Measurements from ENCODE around the gene EIF4G3. TPM values are rescaled to one million over a fixed set of nuclear protein-coding genes. Genes with fewer than 3 reads are reported as not detected.
"Not testable (repeated sequence)": the region's sequence is repeated elsewhere in the genome, so short reads cannot be mapped to it uniquely, and the experiment has no call there.

The EIF4G3 gene
- total RNA-seq, 1 experiment from 2014 or later = 72.0 TPM

DNA sequence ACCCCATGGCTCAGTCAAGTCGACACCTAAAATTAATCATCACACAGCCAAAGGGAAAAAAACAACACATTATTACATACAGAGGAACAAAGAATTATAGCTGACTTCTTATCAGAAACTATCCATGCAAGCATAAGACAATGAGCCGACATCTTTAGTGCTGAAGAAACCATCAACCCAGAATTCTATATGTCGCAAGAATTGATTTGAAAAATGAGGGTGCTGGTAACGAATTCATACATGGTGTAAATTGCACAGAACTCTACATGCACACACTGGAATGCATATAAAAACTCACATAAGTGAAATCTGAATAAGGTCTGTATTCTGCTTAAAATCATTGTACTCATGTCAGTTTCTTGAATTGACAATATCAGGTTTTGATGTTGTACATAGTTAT is 25.0 kb upstream of the EIF4G3 start:
- Histone ChIP-seq H3K23me2 (ENCODE audit: insufficient read length, low read depth, low read length, poor library complexity, severe bottlenecking) (no peaks in the 10 kb centered on the region), H3K4ac (ENCODE audit: low read depth, low read length) (no peak overlapping the region), H4K8ac (replicated peaks; ENCODE audit: insufficient read length, low read depth, low read length) (no peak overlapping the region), H2BK120ac (ENCODE audit: low read depth, low read length, poor library complexity, severe bottlenecking) (no peak overlapping the region), H3K4me1 (ENCODE audit: insufficient read depth, low read length) (no peaks in the 10 kb centered on the region), H3K27ac (ENCODE audit: insufficient read length, low read depth, low read length) (no peak overlapping the region), H2AK5ac (ENCODE audit: insufficient read length, low read length) (no peak overlapping the region), H3K79me2 (ENCODE audit: insufficient read depth, low read length) (no peaks in the 10 kb centered on the region), H2BK12ac (ENCODE audit: insufficient read length, low read depth, low read length) (no peak overlapping the region), H2AFZ (ENCODE audit: low read length) (no peak overlapping the region), H2BK15ac (ENCODE audit: low read depth, low read length) (no peak overlapping the region), H3K4me2 (ENCODE audit: insufficient read depth, insufficient read length, low read length) (no peak overlapping the region), H3K27me3 (ENCODE audit: insufficient read depth, low read length) (no peaks in the 10 kb centered on the region), H3K23ac (ENCODE audit: insufficient read length, low read depth, low read length) (no peak overlapping the region), H2BK20ac (ENCODE audit: low read depth, low read length, poor library complexity, severe bottlenecking) (no peak overlapping the region), H3K9ac (ENCODE audit: extremely low read depth, insufficient read length, low read length) (no peak overlapping the region), H4K5ac (ENCODE audit: insufficient read length, low read depth, low read length) (no peak overlapping the region), H3K79me1 (ENCODE audit: insufficient read depth, low read depth, low read length, poor library complexity, severe bottlenecking) (no peaks in the 10 kb centered on the region), H4K91ac (ENCODE audit: insufficient read length, low read depth, low read length) (no peak overlapping the region), H3K18ac (ENCODE audit: insufficient read length, low read depth, low read length) (no peak overlapping the region), H4K20me1 (ENCODE audit: control insufficient read depth, insufficient read depth, insufficient read length) (no peaks in the 10 kb centered on the region), H3T11ph (ENCODE audit: low read length) (no peak overlapping the region), H2BK5ac (ENCODE audit: insufficient read length, low read length) (no peak overlapping the region), H3K14ac (ENCODE audit: insufficient read depth, low read length) (no peak overlapping the region), H3K9me3 (ENCODE audit: control insufficient read depth, low read depth, low read length) (no peaks in the 10 kb centered on the region), H3K56ac (ENCODE audit: insufficient read length, low read depth, low read length) (no peak overlapping the region)
- TF ChIP-seq, protein P1, sequence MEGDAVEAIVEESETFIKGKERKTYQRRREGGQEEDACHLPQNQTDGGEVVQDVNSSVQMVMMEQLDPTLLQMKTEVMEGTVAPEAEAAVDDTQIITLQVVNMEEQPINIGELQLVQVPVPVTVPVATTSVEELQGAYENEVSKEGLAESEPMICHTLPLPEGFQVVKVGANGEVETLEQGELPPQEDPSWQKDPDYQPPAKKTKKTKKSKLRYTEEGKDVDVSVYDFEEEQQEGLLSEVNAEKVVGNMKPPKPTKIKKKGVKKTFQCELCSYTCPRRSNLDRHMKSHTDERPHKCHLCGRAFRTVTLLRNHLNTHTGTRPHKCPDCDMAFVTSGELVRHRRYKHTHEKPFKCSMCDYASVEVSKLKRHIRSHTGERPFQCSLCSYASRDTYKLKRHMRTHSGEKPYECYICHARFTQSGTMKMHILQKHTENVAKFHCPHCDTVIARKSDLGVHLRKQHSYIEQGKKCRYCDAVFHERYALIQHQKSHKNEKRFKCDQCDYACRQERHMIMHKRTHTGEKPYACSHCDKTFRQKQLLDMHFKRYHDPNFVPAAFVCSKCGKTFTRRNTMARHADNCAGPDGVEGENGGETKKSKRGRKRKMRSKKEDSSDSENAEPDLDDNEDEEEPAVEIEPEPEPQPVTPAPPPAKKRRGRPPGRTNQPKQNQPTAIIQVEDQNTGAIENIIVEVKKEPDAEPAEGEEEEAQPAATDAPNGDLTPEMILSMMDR (conservative IDR thresholded peaks at IDR 0.05) = no peak
- DNase-seq = no peak
- no peaks in the 10 kb centered on the region for H3K9me3 Mint-ChIP-seq
- no peak overlapping the region for H3K27ac Mint-ChIP-seq
- no CpG with 5 or more reads among the region's 4 CpGs for WGBS (ENCODE audit: extremely low coverage, insufficient read length, low lambda C conversion rate)
- peaks cover 53% of the 10 kb centered on the region for H3K27me3 Mint-ChIP-seq (ENCODE audit: low read depth)
- no peaks in the 10 kb centered on the region for H3K36me3 Mint-ChIP-seq (ENCODE audit: insufficient read depth in 1 of 3, low read depth in 3 of 3)
- H3K4me1 Mint-ChIP-seq = no peaks in the 10 kb centered on the region
- H3K4me3 Mint-ChIP-seq = no peak overlapping the region

DNA sequence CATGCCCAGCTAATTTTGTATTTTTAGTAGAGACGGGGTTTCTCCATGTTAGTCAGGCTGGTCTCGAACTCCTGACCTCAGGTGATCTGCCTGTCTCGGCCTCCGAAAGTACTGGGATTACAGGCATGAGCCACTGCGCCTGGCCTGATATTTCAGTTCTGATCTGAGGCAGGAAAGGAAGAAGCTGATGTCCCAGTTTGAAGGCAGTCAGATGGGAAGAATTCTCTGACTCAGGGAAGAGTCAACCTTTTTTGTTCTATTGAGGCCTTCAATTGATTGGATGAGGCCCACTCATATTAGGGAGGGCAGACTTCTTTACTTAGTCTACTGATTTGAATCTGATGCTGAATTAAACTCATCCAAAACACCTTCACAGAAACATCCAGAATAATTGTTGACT is 24.5 kb upstream of the EIF4G3 start:
- H3K9me3 Mint-ChIP-seq; H2BK20ac ChIP-seq (ENCODE audit: low read depth, low read length, poor library complexity, severe bottlenecking); H2BK15ac ChIP-seq (ENCODE audit: low read depth, low read length); H3K27me3 ChIP-seq (ENCODE audit: insufficient read depth, low read length); H3K56ac ChIP-seq (ENCODE audit: insufficient read length, low read depth, low read length); H4K20me1 ChIP-seq (ENCODE audit: control insufficient read depth, insufficient read depth, insufficient read length); H3K9me3 ChIP-seq (ENCODE audit: control insufficient read depth, low read depth, low read length); H2AK5ac ChIP-seq (ENCODE audit: insufficient read length, low read length); DNase-seq; H2BK12ac ChIP-seq (ENCODE audit: insufficient read length, low read depth, low read length); H4K91ac ChIP-seq (ENCODE audit: insufficient read length, low read depth, low read length); H3K4me2 ChIP-seq (ENCODE audit: insufficient read depth, insufficient read length, low read length); H3K14ac ChIP-seq (ENCODE audit: insufficient read depth, low read length); H3K4me3 Mint-ChIP-seq; H3K4ac ChIP-seq (ENCODE audit: low read depth, low read length); H3K4me1 Mint-ChIP-seq; H2AFZ ChIP-seq (ENCODE audit: low read length); H3K4me1 ChIP-seq (ENCODE audit: insufficient read depth, low read length); H3K27ac Mint-ChIP-seq; H4K8ac ChIP-seq (replicated peaks; ENCODE audit: insufficient read length, low read depth, low read length); H3K23ac ChIP-seq (ENCODE audit: insufficient read length, low read depth, low read length); H2BK5ac ChIP-seq (ENCODE audit: insufficient read length, low read length); H3K23me2 ChIP-seq (ENCODE audit: insufficient read length, low read depth, low read length, poor library complexity, severe bottlenecking); H3K27ac ChIP-seq (ENCODE audit: insufficient read length, low read depth, low read length); H3K79me2 ChIP-seq (ENCODE audit: insufficient read depth, low read length); H2BK120ac ChIP-seq (ENCODE audit: low read depth, low read length, poor library complexity, severe bottlenecking); H3T11ph ChIP-seq (ENCODE audit: low read length); H4K5ac ChIP-seq (ENCODE audit: insufficient read length, low read depth, low read length); H3K79me1 ChIP-seq (ENCODE audit: insufficient read depth, low read depth, low read length, poor library complexity, severe bottlenecking); H3K18ac ChIP-seq (ENCODE audit: insufficient read length, low read depth, low read length); H3K36me3 Mint-ChIP-seq (ENCODE audit: insufficient read depth in 1 of 3, low read depth in 3 of 3); H3K9ac ChIP-seq (ENCODE audit: extremely low read depth, insufficient read length, low read length): not testable (repeated sequence)
- WGBS (ENCODE audit: extremely low coverage, insufficient read length, low lambda C conversion rate) = no CpG with 5 or more reads among the region's 5 CpGs
- peaks cover 56% of the 10 kb centered on the region for H3K27me3 Mint-ChIP-seq (ENCODE audit: low read depth)
